Endothelial cell of umbilical vein (primary cell): Measurements from ENCODE around the gene MRPL41. TPM values are rescaled to one million over a fixed set of nuclear protein-coding genes. Genes with fewer than 3 reads are reported as not detected.

ENCODE experiments used
- BruUV-seq: library from RNA; stranded (reverse); fragments of 400-500 nt; replicated peaks from 2 replicates; lab custom pipeline; 2021; lab: Mats Ljungman, UMichigan
- CTCF ChIA-PET: fragments of 300-600, 350-600 bp; sonication (Branson Sonifier 250); formaldehyde crosslinking; loops from one replicate; lab custom pipeline; 2021; ENCODE audit warnings: antibody characterized with exemption, inconsistent platforms; lab: Charles Lee
- POLR2A ChIA-PET: fragments of 300-600, 350-600 bp; sonication (Branson Sonifier 250); formaldehyde crosslinking; loops from one replicate; lab custom pipeline; 2021; ENCODE audit warnings: antibody characterized with exemption, inconsistent platforms; lab: Charles Lee
- DNase-seq: peaks from one replicate; pipeline ENCODE4 v3.0.0-alpha.2; 2011; ENCODE audit warnings: low read depth, low spot score
- FAIRE-seq: peaks from 2 replicates; lab custom pipeline; 2011; peaks lifted over from hg19 to GRCh38; lab: Jason Lieb, UNC
- H2AFZ ChIP-seq: 2 replicates; pipeline ENCODE4 v1.6.0; 2012; ENCODE audit warnings: low read depth, low read length, control low read depth, inconsistent platforms
- H3K27ac ChIP-seq: 2 replicates; pipeline ENCODE4 v1.5.1; 2011; ENCODE audit warnings: low read depth, mild to moderate bottlenecking, control low read depth, low read length, moderate library complexity; ENCODE audit not compliant: insufficient read depth
- H3K27me3 ChIP-seq, 2 experiments: 2 replicates each; pipeline versions ENCODE4 v1.6.0 to v1.6.1; 2011; ENCODE audit warnings: low read length in 2 of 2, mixed read lengths in 1 of 2; ENCODE audit not compliant: control insufficient read depth in 2 of 2, insufficient read depth in 2 of 2
- H3K36me3 ChIP-seq, 2 experiments: 2 replicates in 1 of 2; 3 replicates in 1 of 2; pipeline ENCODE4 v1.5.1; 2011; ENCODE audit warnings: low read length in 2 of 2, mild to moderate bottlenecking in 1 of 2, moderate library complexity in 1 of 2; ENCODE audit not compliant: control insufficient read depth in 2 of 2, insufficient read depth in 2 of 2; ENCODE audit errors: extremely low read depth in 1 of 2
- H3K4me1 ChIP-seq: 3 replicates; pipeline ENCODE4 v1.5.1; 2011; ENCODE audit warnings: mild to moderate bottlenecking, low read length; ENCODE audit not compliant: control insufficient read depth, insufficient read depth; ENCODE audit errors: extremely low read depth
- H3K4me2 ChIP-seq: 2 replicates; pipeline ENCODE4 v1.6.1; 2011; ENCODE audit warnings: low read length, control low read depth, mixed read lengths; ENCODE audit not compliant: insufficient read depth
- H3K4me3 ChIP-seq, 3 experiments: fragments of 200-600 bp in 1 of 3; sonication (generic), shearing (Covaris generic) in 1 of 3; replicated peaks in 1 of 3; 2 replicates each; pipeline ENCODE4 v1.5.1; 2011 to 2016; ENCODE audit warnings: control low read depth in 3 of 3, low read length in 3 of 3, mild to moderate bottlenecking in 2 of 3, inconsistent platforms in 1 of 3, low read depth in 1 of 3, moderate library complexity in 1 of 3; ENCODE audit not compliant: insufficient read depth in 1 of 3
- H3K79me2 ChIP-seq: 2 replicates; pipeline ENCODE4 v1.6.0; 2012; ENCODE audit warnings: low read length, inconsistent platforms; ENCODE audit not compliant: control insufficient read depth, insufficient read depth
- H3K9ac ChIP-seq: replicated peaks from 2 replicates; pipeline ENCODE3; 2011; ENCODE audit warnings: low read length, control low read depth; ENCODE audit not compliant: insufficient read depth; ENCODE audit errors: extremely low read depth
- H3K9me1 ChIP-seq: replicated peaks from 3 replicates; pipeline ENCODE4 v1.6.0; 2011; ENCODE audit warnings: mild to moderate bottlenecking, low read length; ENCODE audit not compliant: control insufficient read depth, insufficient read depth; ENCODE audit errors: extremely low read depth
- H3K9me3 ChIP-seq: replicated peaks from 2 replicates; pipeline ENCODE4 v1.5.1; 2012; ENCODE audit warnings: low read length, inconsistent platforms; ENCODE audit not compliant: control insufficient read depth, insufficient read depth
- H4K20me1 ChIP-seq: replicated peaks from 2 replicates; pipeline ENCODE3; 2011; ENCODE audit warnings: mild to moderate bottlenecking, low read length; ENCODE audit not compliant: control insufficient read depth, insufficient read depth; ENCODE audit errors: extremely low read depth
- CTCF ChIP-seq, 2 donors: IDR thresholded peaks; 1 replicate in 1 of 2; 2 replicates in 1 of 2; pipeline ENCODE4 v1.5.1; 2011; ENCODE audit warnings: low read length in 2 of 2, mild to moderate bottlenecking in 2 of 2, moderate library complexity in 2 of 2, control low read depth in 1 of 2, inconsistent platforms in 1 of 2, low read depth in 1 of 2; ENCODE audit not compliant: insufficient read depth in 1 of 2; ENCODE audit errors: extremely low read depth in 1 of 2
- EZH2 ChIP-seq: IDR thresholded peaks from 2 replicates; pipeline ENCODE4 v1.6.1; 2012; ENCODE audit warnings: borderline replicate concordance, low read depth, mild to moderate bottlenecking, moderate library complexity, low read length, inconsistent platforms; ENCODE audit not compliant: severe bottlenecking
- FOS ChIP-seq: IDR thresholded peaks from 2 replicates; pipeline ENCODE4 v1.6.1; 2011; ENCODE audit warnings: mild to moderate bottlenecking, low read length, moderate library complexity, borderline replicate concordance; ENCODE audit not compliant: insufficient read depth
- GATA2 ChIP-seq: IDR thresholded peaks from 2 replicates; pipeline ENCODE4 v1.7.0; 2011; ENCODE audit warnings: low read depth, mild to moderate bottlenecking, moderate library complexity, mixed read lengths, low read length; ENCODE audit not compliant: insufficient read length, insufficient read depth
- JUN ChIP-seq: IDR thresholded peaks from 2 replicates; pipeline ENCODE4 v1.6.1; 2011; ENCODE audit warnings: borderline replicate concordance, low read depth; ENCODE audit not compliant: insufficient read length, insufficient read depth
- MAX ChIP-seq: IDR thresholded peaks from 2 replicates; pipeline ENCODE4 v1.6.1; 2011; ENCODE audit not compliant: insufficient read depth, insufficient read length
- MYC ChIP-seq: IDR thresholded peaks from one replicate; pipeline ENCODE4 v1.6.1; 2011; ENCODE audit warnings: mild to moderate bottlenecking, low read depth, low read length
- POLR2A ChIP-seq: IDR thresholded peaks from 2 replicates; pipeline ENCODE4 v1.6.1; 2012; ENCODE audit warnings: low read depth, mild to moderate bottlenecking, control low read depth, low read length
- POLR2AphosphoS5 ChIP-seq: IDR thresholded peaks from 2 replicates; pipeline ENCODE4 v1.6.1; 2012; ENCODE audit warnings: low read depth, mild to moderate bottlenecking, control low read depth, low read length, moderate library complexity; ENCODE audit not compliant: insufficient read depth
- dilution Hi-C: fragments of 300-500 bp; cut with MboI; formaldehyde crosslinking; loops from one replicate; pipeline ENCODE4 v1.15.0; 2019; ENCODE audit warnings: low sequenced_read_pairs; ENCODE audit not compliant: extremely low pct_ligation_motif_present
- intact Hi-C: fragments of 100-400 bp; cut with micrococcal nuclease; formaldehyde crosslinking; loops from one replicate; pipeline ENCODE4 v1.10.0; 2022
- polyA plus RNA-seq, 4 experiments: library from polyadenylated mRNA; depleted of rRNA in 3 of 4; stranded (reverse) in 3 of 4; unstranded in 1 of 4; fragments of >200 nt; gene quantifications; 2 replicates each; pipeline versions ENCODE4 v1.2.1 to v1.2.3, GENCODE V29; 2011 to 2012; ENCODE audit warnings: missing spikeins in 1 of 4
- total RNA-seq: library from RNA; stranded (reverse); gene quantifications from 2 replicates; pipeline ENCODE4 v1.2.3, GENCODE V29; 2021

The MRPL41 gene
- total and polyA plus RNA-seq, 2 donors (not counting 3 experiments of a cell fraction or from before 2014, with no cell fraction given): 50.4 to 50.7 TPM

DNA sequence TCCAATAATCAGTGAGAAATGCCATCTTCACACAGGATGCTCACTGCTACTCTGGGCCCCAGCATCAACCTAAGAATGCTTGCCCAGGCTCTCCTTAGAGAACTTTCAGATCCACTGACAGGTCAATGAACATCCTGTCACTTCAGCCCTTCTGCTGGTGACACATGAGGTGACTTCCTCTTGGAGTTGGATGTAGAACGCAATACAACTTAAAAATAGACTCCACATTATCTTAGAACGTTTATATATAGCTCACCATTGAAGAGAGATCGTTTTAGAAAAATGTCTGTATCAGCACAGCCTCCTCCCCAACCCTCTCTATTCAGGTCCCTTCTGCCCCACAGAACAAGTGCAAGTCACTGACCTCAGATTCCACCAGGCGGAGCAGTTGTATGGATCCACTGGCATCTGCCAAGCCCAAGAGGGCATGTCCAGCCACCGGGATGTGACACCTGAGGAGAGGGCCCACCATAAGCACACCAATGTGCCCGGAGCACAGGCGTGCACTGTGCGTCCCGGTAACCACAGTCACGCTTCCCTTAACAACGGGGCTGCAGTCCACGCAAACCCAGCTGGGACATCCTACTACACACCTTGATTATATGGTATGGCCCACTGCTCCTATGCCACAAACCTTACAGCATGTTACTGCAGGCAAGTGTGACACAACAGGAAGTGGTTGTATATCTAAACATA lies 24.2 kb downstream of the MRPL41 start:
- FAIRE-seq (no peak), DNase-seq (no peak)
- Histone ChIP-seq H3K27ac (no peak overlapping the region), H3K36me3 (peaks cover 9 to 28% of the 10 kb centered on the region in 2 experiments), H3K4me1 (peaks cover 14% of the 10 kb centered on the region), H3K9ac (no peak overlapping the region), H3K9me3 (no peaks in the 10 kb centered on the region), H3K9me1 (no peaks in the 10 kb centered on the region), H3K79me2 (peaks cover 36% of the 10 kb centered on the region), H3K4me2 (no peak overlapping the region), H4K20me1 (no peaks in the 10 kb centered on the region), H3K27me3 (no peaks in the 10 kb centered on the region), H2AFZ (no peak overlapping the region), H3K4me3 (no peak overlapping the region)
- dilution Hi-C loops (no loop called here), intact Hi-C loops (no loop called here)
- CTCF ChIA-PET: no interaction called here
- POLR2A ChIA-PET: no interaction called here
- BruUV-seq: no TSS peak
- TF ChIP-seq CTCF (IDR thresholded peaks at IDR 0.05; ENCODE audit: extremely low read depth in 1 of 2, insufficient read depth in 1 of 2, low read depth in 1 of 2, low read length in 2 of 2) (no peak), MAX (no peak), EZH2 (no peak), MYC (no peak), POLR2AphosphoS5 (no peak), FOS (no peak), JUN (no peak), GATA2 (no peak), POLR2A (no peak)
